IMR-90 (cell line): ENCODE results near the gene RNF31. TPM values are rescaled to one million over a fixed set of nuclear protein-coding genes. Genes with fewer than 3 reads are reported as not detected.

Source experiments
- ATAC-seq: fragments of 200-7000 bp; cut with Tn5 transposase; 2 replicates; pipeline ENCODE4 v1.9.1; 2020; ENCODE audit warnings: low read depth, mild to moderate bottlenecking, moderate library complexity
- BruUV-seq: library from RNA; stranded (reverse); fragments of 400-500 nt; replicated peaks from 2 replicates; lab custom pipeline; 2021; lab: Mats Ljungman, UMichigan
- CTCF ChIA-PET: fragments of 300-600 bp; formaldehyde crosslinking; extraction: SDS; loops from one replicate; lab custom pipeline; 2021; ENCODE audit warnings: antibody characterized with exemption; lab: Yijun Ruan, JAX
- POLR2A ChIA-PET: fragments of 300-600 bp; sonication (Branson Sonifier 250); formaldehyde crosslinking; loops from one replicate; lab custom pipeline; 2022; ENCODE audit warnings: antibody characterized with exemption; ENCODE audit not compliant: unreplicated experiment; lab: Charles Lee
- DNase-seq: peaks from one replicate; pipeline ENCODE4 v3.0.0; 2013
- H2AFZ ChIP-seq: replicated peaks from 2 replicates; pipeline ENCODE3; 2013; ENCODE audit warnings: low read length, mild to moderate bottlenecking; ENCODE audit not compliant: poor library complexity
- H2AK5ac ChIP-seq: 2 replicates; pipeline ENCODE4 v1.6.1; 2013; ENCODE audit warnings: low read depth, low read length, inconsistent platforms
- H2AK9ac ChIP-seq: replicated peaks from 2 replicates; pipeline ENCODE3; 2013; ENCODE audit warnings: mild to moderate bottlenecking, low read depth, low read length, moderate library complexity; ENCODE audit not compliant: poor library complexity
- H2BK120ac ChIP-seq: 2 replicates; pipeline ENCODE4 v1.6.1; 2013; ENCODE audit warnings: low read depth, low read length, inconsistent platforms
- H2BK15ac ChIP-seq: 3 replicates; pipeline ENCODE4 v1.6.1; 2013; ENCODE audit warnings: low read depth, low read length, inconsistent platforms
- H2BK20ac ChIP-seq: 2 replicates; pipeline ENCODE4 v1.6.1; 2013; ENCODE audit warnings: low read depth, mild to moderate bottlenecking, inconsistent platforms, low read length, moderate library complexity
- H2BK5ac ChIP-seq: 2 replicates; pipeline ENCODE4 v1.6.1; 2013; ENCODE audit warnings: mild to moderate bottlenecking, low read depth, low read length, inconsistent platforms; ENCODE audit not compliant: poor library complexity, severe bottlenecking
- H3K14ac ChIP-seq: replicated peaks from 2 replicates; pipeline ENCODE4 v1.6.1; 2013; ENCODE audit warnings: low read depth, low read length, inconsistent platforms
- H3K18ac ChIP-seq: 2 replicates; pipeline ENCODE4 v1.6.1; 2013; ENCODE audit warnings: low read depth, low read length, control low read depth
- H3K23ac ChIP-seq: 2 replicates; pipeline ENCODE4 v1.6.1; 2013; ENCODE audit warnings: low read depth, low read length, inconsistent platforms
- H3K27ac ChIP-seq: 2 replicates; pipeline ENCODE4 v1.5.1; 2013; ENCODE audit warnings: mild to moderate bottlenecking, control low read depth, low read length; ENCODE audit not compliant: insufficient read depth
- H3K27me3 ChIP-seq: 2 replicates; pipeline ENCODE4 v1.6.1; 2013; ENCODE audit warnings: low read length; ENCODE audit not compliant: control insufficient read depth, insufficient read depth
- H3K36me3 ChIP-seq: 2 replicates; pipeline ENCODE4 v1.6.1; 2013; ENCODE audit warnings: low read length, mixed read lengths; ENCODE audit not compliant: control insufficient read depth, insufficient read depth
- H3K4ac ChIP-seq: 2 replicates; pipeline ENCODE4 v1.6.1; 2013; ENCODE audit warnings: low read depth, low read length, inconsistent platforms
- H3K4me1 ChIP-seq: 2 replicates; pipeline ENCODE4 v1.6.1; 2013; ENCODE audit warnings: low read length, mixed read lengths; ENCODE audit not compliant: control insufficient read depth, insufficient read depth
- H3K4me2 ChIP-seq: 2 replicates; pipeline ENCODE4 v1.6.1; 2013; ENCODE audit warnings: low read depth, mild to moderate bottlenecking, control low read depth, low read length, moderate library complexity
- H3K4me3 ChIP-seq: 2 replicates; pipeline ENCODE4 v1.5.1; 2013; ENCODE audit warnings: low read depth, mild to moderate bottlenecking, control low read depth, low read length, moderate library complexity; ENCODE audit not compliant: insufficient read depth
- H3K56ac ChIP-seq: 2 replicates; pipeline ENCODE4 v1.6.1; 2013; ENCODE audit warnings: low read length, inconsistent platforms; ENCODE audit not compliant: insufficient read depth; ENCODE audit errors: extremely low read depth
- H3K79me1 ChIP-seq, 2 experiments: 2 replicates each; pipeline ENCODE4 v1.6.1; 2013; ENCODE audit warnings: low read length in 2 of 2, inconsistent platforms in 1 of 2, low read depth in 1 of 2
- H3K9ac ChIP-seq: 2 replicates; pipeline ENCODE4 v1.6.1; 2013; ENCODE audit warnings: low read depth, low read length, control low read depth
- H3K9me1 ChIP-seq: 2 replicates; pipeline ENCODE4 v1.6.1; 2013; ENCODE audit warnings: low read length, inconsistent platforms; ENCODE audit not compliant: insufficient read depth
- H3K9me3 ChIP-seq: 2 replicates; pipeline ENCODE4 v1.6.1; 2013; ENCODE audit warnings: low read length; ENCODE audit not compliant: control insufficient read depth, insufficient read depth
- H4K20me1 ChIP-seq: 2 replicates; pipeline ENCODE4 v1.6.1; 2013; ENCODE audit warnings: low read length, inconsistent platforms; ENCODE audit not compliant: insufficient read depth
- H4K5ac ChIP-seq: 2 replicates; pipeline ENCODE4 v1.6.1; 2013; ENCODE audit warnings: mild to moderate bottlenecking, low read depth, low read length, control low read depth
- H4K8ac ChIP-seq, 2 experiments: 2 replicates each; pipeline ENCODE4 v1.6.1; 2013; ENCODE audit warnings: low read depth in 2 of 2, low read length in 2 of 2, control low read depth in 1 of 2, inconsistent platforms in 1 of 2
- H4K91ac ChIP-seq: 2 replicates; pipeline ENCODE4 v1.6.1; 2013; ENCODE audit warnings: low read depth, low read length, inconsistent platforms; ENCODE audit not compliant: insufficient read depth
- BHLHE40 ChIP-seq: fragments of 150-350 bp; IDR thresholded peaks from 2 replicates; pipeline ENCODE4 v1.6.1; 2016; ENCODE audit warnings: mild to moderate bottlenecking, low read depth, low read length
- CEBPB ChIP-seq: IDR thresholded peaks from 2 replicates; pipeline ENCODE4 v1.6.1; 2012; ENCODE audit warnings: low read depth, low read length, improper control_type of control experiment
- CHD1 ChIP-seq: IDR thresholded peaks from 2 replicates; pipeline ENCODE4 v1.6.1; 2012; ENCODE audit warnings: low read depth, low read length, improper control_type of control experiment
- FOS ChIP-seq: fragments of 150-350 bp; IDR thresholded peaks from 2 replicates; pipeline ENCODE4 v1.6.1; 2016; ENCODE audit warnings: low read depth, low read length
- MAFK ChIP-seq: IDR thresholded peaks from 2 replicates; pipeline ENCODE4 v1.6.1; 2012; ENCODE audit warnings: low read depth, low read length, improper control_type of control experiment
- MAZ ChIP-seq: IDR thresholded peaks from 2 replicates; pipeline ENCODE4 v1.6.1; 2012; ENCODE audit warnings: low read depth, mild to moderate bottlenecking, low read length, improper control_type of control experiment, moderate library complexity, borderline replicate concordance
- NFE2L2 ChIP-seq: fragments of 150-350 bp; IDR thresholded peaks from 2 replicates; pipeline ENCODE4 v1.6.1; 2016; ENCODE audit warnings: low read depth, mild to moderate bottlenecking, low read length
- RAD21 ChIP-seq: IDR thresholded peaks from 2 replicates; pipeline ENCODE4 v1.6.1; 2012; ENCODE audit warnings: low read length, improper control_type of control experiment
- RFX5 ChIP-seq: IDR thresholded peaks from 2 replicates; pipeline ENCODE4 v1.8.0; 2012; ENCODE audit warnings: low read depth, mild to moderate bottlenecking, low read length, moderate library complexity
- SMC3 ChIP-seq: fragments of 150-350 bp; IDR thresholded peaks from 2 replicates; pipeline ENCODE4 v1.6.1; 2016; ENCODE audit warnings: low read depth, mild to moderate bottlenecking, antibody characterized with exemption, low read length, moderate library complexity
- WGBS, 2 experiments: methylation state at CpG; one replicate each; pipeline versions ENCODE4 v1.1.5 to v1.1.7; 2013; ENCODE audit warnings: missing lambda C conversion rate in 2 of 2; ENCODE audit not compliant: insufficient read length in 1 of 2; ENCODE audit errors: extremely low coverage in 2 of 2; 5-methylcytosine and 5-hydroxymethylcytosine counted together
- dilution Hi-C: fragments of 300-500 bp; cut with HindIII; formaldehyde crosslinking; loops from one replicate; pipeline ENCODE4 v1.14.3; 2018; ENCODE audit warnings: low sequenced_read_pairs; ENCODE audit not compliant: unreplicated experiment
- in situ Hi-C: fragments of 300-500 bp; cut with MboI; formaldehyde crosslinking; loops from 3 replicates; pipeline ENCODE4 v1.14.3; 2019; ENCODE audit warnings: low sequenced_read_pairs, inconsistent platforms, mixed read lengths
- intact Hi-C: fragments of 100-400 bp; cut with micrococcal nuclease; formaldehyde crosslinking; loops from 2 replicates; pipeline ENCODE4 v1.10.0; 2022
- polyA plus RNA-seq, 3 experiments: library from polyadenylated mRNA; depleted of rRNA; stranded (reverse); fragments of >200 nt; gene quantifications; 2 replicates each; pipeline ENCODE4 v1.2.3, GENCODE V29; 2012; ENCODE audit warnings: low replicate concordance in 1 of 3
- total RNA-seq: library from RNA; depleted of rRNA; stranded (reverse); fragments of >200 nt; gene quantifications from 2 replicates; pipeline ENCODE4 v1.2.3, GENCODE V29; 2012

RNF31 gene
- total and polyA plus RNA-seq, 2 of the 4 experiments (the other 2 are of a cell fraction), result 31.6 to 37.5 TPM

GRCh38 chr14:24133735-24134134, 13.6 kb upstream of the RNF31 start:
- WGBS, 2 experiments, result no CpG with 5 or more reads among the region's 1 CpG
- H3K27ac ChIP-seq, result no peak overlapping the region
- no peak overlapping the region for H3K4me2 ChIP-seq
- H4K5ac ChIP-seq, result no peak overlapping the region
- H3K9ac ChIP-seq, result no peak overlapping the region
- CTCF ChIA-PET, result interaction anchor here (1.1 kb wide), 1 partner anchor 27 kb away, joined by 4 read pairs; the partner anchor contains the start of gene IRF9
- H3K4me3 ChIP-seq, result no peak overlapping the region
- H2AK9ac ChIP-seq, result no peak overlapping the region
- no peak overlapping the region for H3K18ac ChIP-seq
- H3K4ac ChIP-seq, result no peak overlapping the region
- POLR2A ChIA-PET, result interaction anchor here (0.7 kb wide), 1 partner anchor 207 kb away, joined by 6 read pairs; no protein-coding TSS in a partner anchor
- H3K9me1 ChIP-seq, result peaks cover 17% of the 10 kb centered on the region
- peaks cover 8% of the 10 kb centered on the region; the same call in 1 of the 2 replicates for H3K4me1 ChIP-seq
- no peak overlapping the region for H4K91ac ChIP-seq
- no peak for DNase-seq
- H2BK15ac ChIP-seq, result no peak overlapping the region
- peaks cover 14% of the 10 kb centered on the region for H3K36me3 ChIP-seq
- TF ChIP-seq CEBPB, result no peak
- TF ChIP-seq SMC3, result no peak
- no peak for TF ChIP-seq MAZ
- TF ChIP-seq NFE2L2, result no peak
- no peak for TF ChIP-seq RAD21
- TF ChIP-seq FOS, result no peak
- TF ChIP-seq BHLHE40, result no peak
- TF ChIP-seq CHD1, result no peak
- TF ChIP-seq RFX5, result no peak
- TF ChIP-seq MAFK, result no peak
- no TSS peak for BruUV-seq
- dilution Hi-C loops (no loop called here), intact Hi-C loops (no loop called here), in situ Hi-C loops (loop anchor here (10.0 to 25.0 kb wide), 3 partner anchors 301 to 1046 kb away; partner anchors contain the start of genes ACIN1, BCL2L2, C14orf119 and PABPN1)
- no peak overlapping the region for H3K14ac ChIP-seq
- ATAC-seq, result no peak
- H3K27me3 ChIP-seq, result no peaks in the 10 kb centered on the region
- H3K79me1 ChIP-seq, result peaks cover 11 to 26% of the 10 kb centered on the region in 2 experiments; a peak in 3 of 4 replicates
- H4K8ac ChIP-seq, result no peak overlapping the region
- H2BK20ac ChIP-seq, result no peak overlapping the region
- H3K56ac ChIP-seq, result no peak overlapping the region
- no peak overlapping the region for H2BK120ac ChIP-seq
- no peak overlapping the region for H3K23ac ChIP-seq
- H2AK5ac ChIP-seq, result no peak overlapping the region
- no peak overlapping the region for H2BK5ac ChIP-seq
- H3K9me3 ChIP-seq, result no peaks in the 10 kb centered on the region
- no peak overlapping the region for H2AFZ ChIP-seq
- peaks cover 10% of the 10 kb centered on the region; the same call in 1 of the 2 replicates for H4K20me1 ChIP-seq
